ENCODE results near the gene ABCE1.

Gene ABCE1

DNA sequence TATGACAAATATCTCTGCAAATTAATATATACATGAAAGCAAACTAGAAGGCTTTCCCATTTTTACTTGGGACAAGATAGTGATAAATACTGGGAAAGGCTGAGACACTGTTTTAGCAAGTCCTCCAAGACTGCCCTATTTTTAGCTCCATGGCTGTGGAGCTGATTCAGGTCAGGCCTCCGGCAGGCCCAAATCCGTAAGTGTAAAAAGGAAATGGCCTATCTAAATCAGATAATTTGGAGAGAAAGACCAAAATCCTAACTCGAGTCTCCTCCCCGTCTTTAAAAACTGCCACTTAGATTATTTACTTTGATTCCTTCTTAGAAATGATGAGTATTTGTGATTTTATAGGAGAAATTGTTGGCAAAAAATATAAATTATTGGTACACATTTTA is 79.4 kb downstream of the ABCE1 start:
- peak; percentile 25 for DNase-seq (ENCODE audit: low spot score)

DNA sequence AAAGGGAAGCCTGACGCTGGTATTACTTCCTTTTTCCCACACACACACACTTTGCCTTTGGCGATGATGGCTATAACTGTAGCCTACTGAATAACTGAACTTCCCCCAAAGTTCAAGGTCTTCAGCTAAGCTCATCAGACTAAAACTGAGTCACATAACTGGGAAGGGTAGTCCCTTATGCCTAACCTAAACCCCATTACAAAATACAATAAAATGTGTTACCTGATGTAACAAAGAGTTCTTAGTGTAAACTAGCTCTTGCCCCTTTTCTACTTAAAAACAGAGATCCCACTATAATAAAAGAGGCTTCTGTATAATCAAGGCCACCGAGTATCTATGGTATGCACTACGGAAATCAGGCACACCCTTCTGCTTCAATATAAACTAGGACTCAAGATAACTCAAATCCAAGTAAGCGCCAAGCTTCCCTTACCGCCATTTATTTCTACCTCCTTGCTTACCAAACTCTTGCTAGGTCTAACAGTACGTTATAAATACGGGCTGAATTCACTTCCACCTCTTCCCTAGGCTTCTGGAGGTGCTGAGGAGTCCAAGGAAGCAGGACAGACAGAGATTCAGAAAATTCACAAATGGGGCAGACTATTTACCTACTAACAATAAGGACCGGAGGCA is 79.9 kb downstream of the ABCE1 start:
- DNase-seq (ENCODE audit: low spot score), result no peak

DNA sequence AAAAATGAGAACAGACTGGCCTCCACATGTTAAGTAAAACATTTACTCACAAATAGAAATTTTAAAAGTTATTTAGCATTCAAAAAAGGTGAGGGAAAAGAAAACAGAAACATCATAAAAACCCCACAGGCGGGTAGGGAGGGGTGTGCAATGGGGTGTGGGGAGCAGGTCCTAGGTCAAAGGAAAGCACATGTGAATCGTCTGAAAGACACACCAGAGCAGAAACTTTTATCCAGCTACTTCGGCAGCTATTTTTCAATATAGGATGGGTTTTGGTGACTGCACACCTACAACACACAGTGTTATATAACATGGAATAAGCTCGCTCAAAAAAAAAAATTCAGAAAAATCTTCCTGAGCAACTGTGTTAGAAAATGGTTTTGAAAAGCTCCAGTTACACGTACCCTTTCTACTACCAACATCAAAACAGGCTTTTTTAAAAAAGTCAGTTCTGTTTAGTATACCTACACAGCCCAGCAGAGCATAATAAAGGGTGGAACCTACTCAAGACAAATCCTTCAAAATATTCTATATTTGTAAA is 80.7 kb downstream of the ABCE1 start:
- no peak for DNase-seq (ENCODE audit: low spot score)
